Measurements from ENCODE around the gene DPP6. TPM values are rescaled to one million over a fixed set of nuclear protein-coding genes. Genes with fewer than 3 reads are reported as not detected.

Gene DPP6
- total and polyA plus RNA-seq, 2 of the 8 experiments (the other 6 are each of a cell fraction or from before 2014, with no cell fraction given), result 4.7 to 6.8 TPM

- Histone ChIP-seq H3K4me3 (ENCODE audit: extremely low read depth in 1 of 4, insufficient read depth in 2 of 4, low read depth in 3 of 4, low read length in 4 of 4) (no peak overlapping the region), H3K9ac (replicated peaks in 1 of 4; ENCODE audit: extremely low read depth in 1 of 4, low read depth in 3 of 4, low read length in 3 of 4) (no peak overlapping the region), H3K4me2 (ENCODE audit: insufficient read depth in 1 of 2, low read depth in 2 of 2, low read length in 2 of 2) (no peak overlapping the region), H3K79me2 (ENCODE audit: control insufficient read depth in 1 of 2, insufficient read depth in 2 of 2, low read length in 2 of 2) (no peaks in the 10 kb centered on the region), H2BK120ac (replicated peaks; ENCODE audit: low read depth, low read length) (no peak overlapping the region), H2AK5ac (ENCODE audit: low read depth, low read length) (no peak overlapping the region), H4K5ac (ENCODE audit: insufficient read length, low read depth, low read length) (no peak overlapping the region), H3K4me1 (replicated peaks in 1 of 4; ENCODE audit: control insufficient read depth in 3 of 4, insufficient read depth in 4 of 4, low read length in 3 of 4) (no peaks in the 10 kb centered on the region), H3K23me2 (ENCODE audit: low read depth, low read length) (no peaks in the 10 kb centered on the region), H4K20me1 (replicated peaks in 1 of 2; ENCODE audit: control insufficient read depth in 1 of 2, insufficient read depth in 2 of 2, low read length in 2 of 2) (no peaks in the 10 kb centered on the region), H3K23ac (ENCODE audit: insufficient read length) (no peak overlapping the region), H3K36me3 (ENCODE audit: control insufficient read depth in 2 of 4, insufficient read depth in 4 of 4, low read length in 3 of 4) (no peaks in the 10 kb centered on the region), H4K8ac (ENCODE audit: extremely low read depth, insufficient read depth, low read length) (no peak overlapping the region), H3K56ac (replicated peaks; ENCODE audit: insufficient read length, low read depth, low read length) (no peak overlapping the region), H3K18ac (ENCODE audit: extremely low read depth, low read length) (no peak overlapping the region), H3K27ac (ENCODE audit: low read depth, low read length) (no peak overlapping the region), H3K4ac (replicated peaks; ENCODE audit: insufficient read length, low read depth, low read length) (no peak overlapping the region), H2BK15ac (ENCODE audit: low read length) (no peak overlapping the region), H3K79me1 (ENCODE audit: low read depth, low read length) (no peaks in the 10 kb centered on the region), H2AFZ (ENCODE audit: low read length) (no peak overlapping the region), H2BK5ac (ENCODE audit: low read depth, low read length) (no peak overlapping the region), H3K27me3 (replicated peaks in 1 of 4; ENCODE audit: control insufficient read depth in 3 of 4, extremely low read depth in 1 of 4, insufficient read depth in 3 of 4, low read length in 3 of 4) (no peaks in the 10 kb centered on the region), H4K91ac (replicated peaks; ENCODE audit: insufficient read length, low read length) (no peak overlapping the region), H3K14ac (ENCODE audit: insufficient read length) (no peak overlapping the region), H2BK20ac (ENCODE audit: low read length) (no peak overlapping the region), H2BK12ac (ENCODE audit: low read depth, low read length) (no peak overlapping the region), H3K9me3 (ENCODE audit: insufficient read depth in 2 of 2, low read depth in 1 of 2, low read length in 1 of 2) (no peaks in the 10 kb centered on the region)
- CTCF ChIA-PET (ENCODE audit: partially characterized antibody), result interaction anchor here (0.7 to 1.3 kb wide), 2 partner anchors 74 to 150 kb away, joined by 3 read pairs; no protein-coding TSS in a partner anchor
- FAIRE-seq (no peak), DNase-seq (ENCODE audit: low read depth in 1 of 2, low spot score in 2 of 2) (no peak)
- POLR2A ChIA-PET (ENCODE audit: partially characterized antibody), result interaction anchor here (0.8 kb wide), 1 partner anchor 32 kb away, joined by 3 read pairs; no protein-coding TSS in a partner anchor
- WGBS, 2 experiments (ENCODE audit: extremely low coverage in 1 of 2, insufficient coverage in 1 of 2, insufficient read length in 1 of 2, insufficient replicate concordance in 2 of 2, low coverage in 1 of 2, low lambda C conversion rate in 2 of 2, missing lambda C conversion rate in 1 of 2), result 84% methylated on average over 5 of the region's 5 CpGs; no CpG with 5 or more reads in 1 of the 2 experiments
- TF ChIP-seq, protein P1, sequence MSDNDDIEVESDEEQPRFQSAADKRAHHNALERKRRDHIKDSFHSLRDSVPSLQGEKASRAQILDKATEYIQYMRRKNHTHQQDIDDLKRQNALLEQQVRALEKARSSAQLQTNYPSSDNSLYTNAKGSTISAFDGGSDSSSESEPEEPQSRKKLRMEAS (IDR thresholded peaks at IDR 0.05), result no peak
- TF ChIP-seq YY1 (IDR thresholded peaks at IDR 0.05; ENCODE audit: low read depth, low read length), result no peak
These were observed 301.2 kb downstream of the DPP6 start for GRCh38 chr7:154353355-154353767.
